ENCODE data around the gene FOXM1.

The FOXM1 gene

GRCh38 chr12:2862876-2863275, 14.1 kb downstream of the FOXM1 start:
- no peak for DNase-seq (ENCODE audit: low read depth)

GRCh38 chr12:2860170-2860569, 16.8 kb downstream of the FOXM1 start:
- TF ChIP-seq CTCF (IDR thresholded peaks at IDR 0.05; ENCODE audit: low read length, missing control alignments) = no peak
- H3K4me3 ChIP-seq (replicated peaks; ENCODE audit: low read depth, low read length) = no peak overlapping the region
- DNase-seq (ENCODE audit: low read depth) = no peak

More at GRCh38 chr12:2862876-2863275, 14.1 kb downstream of the FOXM1 start:
- H3K4me3 ChIP-seq (replicated peaks; ENCODE audit: low read depth, low read length) = no peak overlapping the region
- no peak for TF ChIP-seq CTCF (IDR thresholded peaks at IDR 0.05; ENCODE audit: low read length, missing control alignments)

- H3K4me3 ChIP-seq (replicated peaks; ENCODE audit: low read depth, low read length) = no peak overlapping the region
- no peak for DNase-seq (ENCODE audit: low read depth)
- TF ChIP-seq CTCF (IDR thresholded peaks at IDR 0.05; ENCODE audit: low read length, missing control alignments) = no peak
Observed at GRCh38 chr12:2858944-2859421, 18.0 kb downstream of the FOXM1 start.

- no peak for TF ChIP-seq CTCF (IDR thresholded peaks at IDR 0.05; ENCODE audit: low read length, missing control alignments)
- DNase-seq (ENCODE audit: low read depth) = no peak
- H3K4me3 ChIP-seq (replicated peaks; ENCODE audit: low read depth, low read length) = no peak overlapping the region
Observed at GRCh38 chr12:2858334-2858733, 18.6 kb downstream of the FOXM1 start.

- no peak overlapping the region for H3K4me3 ChIP-seq (replicated peaks; ENCODE audit: low read depth, low read length)
- DNase-seq (ENCODE audit: low read depth) = no peak
- no peak for TF ChIP-seq CTCF (IDR thresholded peaks at IDR 0.05; ENCODE audit: low read length, missing control alignments)
Observed at GRCh38 chr12:2857576-2857975, 19.4 kb downstream of the FOXM1 start.

- TF ChIP-seq CTCF (IDR thresholded peaks at IDR 0.05; ENCODE audit: low read length, missing control alignments) = no peak
- no peak for DNase-seq (ENCODE audit: low read depth)
- no peak within 1 kb of the TSS for H3K4me3 ChIP-seq (replicated peaks; ENCODE audit: low read depth, low read length)
Observed at GRCh38 chr12:2857021-2857431, 19.9 kb downstream of the FOXM1 start, which contains the start of gene TEX52. TEX52 (minus strand) TSS chr12:2857039; CDS start chr12:2857026, 13 bp downstream.

- H3K4me3 ChIP-seq (replicated peaks; ENCODE audit: low read depth, low read length) = no peak overlapping the region
- no peak for TF ChIP-seq CTCF (IDR thresholded peaks at IDR 0.05; ENCODE audit: low read length, missing control alignments)
- no peak for DNase-seq (ENCODE audit: low read depth)
Observed at GRCh38 chr12:2856051-2856450, 20.9 kb downstream of the FOXM1 start.

Measured in fibroblast of pulmonary artery (primary cell).